ENCODE results near the gene TAF10.

The TAF10 gene

GRCh38 chr11:6616596-6617250 is 4.7 kb upstream of the TAF10 start:
- Histone ChIP-seq H3K36me3 (ENCODE audit: insufficient read depth, low read length) (0 out of 2 replicates have a peak, but pooled peaks cover 4% of the 10 kb centered on the region), H3K4me2 (ENCODE audit: low read length) (no peak overlapping the region), H2AFZ (ENCODE audit: low read length) (no peak overlapping the region), H3K9ac (ENCODE audit: low read length) (no peak overlapping the region), H3K27ac (ENCODE audit: low read depth, low read length, poor library complexity, severe bottlenecking) (no peak overlapping the region), H3K9me3 (ENCODE audit: low read length) (no peaks in the 10 kb centered on the region), H3K79me2 (ENCODE audit: insufficient read depth, low read length) (no peaks in the 10 kb centered on the region), H3K4me3 (ENCODE audit: low read depth, low read length, poor library complexity, severe bottlenecking) (no peak overlapping the region), H3K9me2 (ENCODE audit: low read depth, low read length) (no peaks in the 10 kb centered on the region), H4K20me1 (ENCODE audit: insufficient read depth, low read length) (no peaks in the 10 kb centered on the region), H3F3A (ENCODE audit: insufficient read depth, low read length) (no peaks in the 10 kb centered on the region), H3K27me3 (ENCODE audit: insufficient read depth, low read length) (no peaks in the 10 kb centered on the region), H3K4me1 (ENCODE audit: insufficient read depth, low read length, severe bottlenecking) (peaks cover 27% of the 10 kb centered on the region)
- TF ChIP-seq EZH2 (IDR thresholded peaks at IDR 0.05; ENCODE audit: borderline replicate concordance, low read length) (no peak), CTCF (IDR thresholded peaks at IDR 0.05; ENCODE audit: low read length) (no peak)

GRCh38 chr11:6615882-6616585 is 4.0 kb upstream of the TAF10 start:
- H3K4me3 ChIP-seq (ENCODE audit: low read depth, low read length, poor library complexity, severe bottlenecking) = no peak overlapping the region
- H3K27ac ChIP-seq (ENCODE audit: low read depth, low read length, poor library complexity, severe bottlenecking) = no peak overlapping the region
- H3K4me1 ChIP-seq (ENCODE audit: insufficient read depth, low read length, severe bottlenecking) = peaks cover 31% of the 10 kb centered on the region
- H3K36me3 ChIP-seq (ENCODE audit: insufficient read depth, low read length) = peaks cover 8% of the 10 kb centered on the region; the same call in 1 of the 2 replicates
- H2AFZ ChIP-seq (ENCODE audit: low read length) = no peak overlapping the region
- H3K79me2 ChIP-seq (ENCODE audit: insufficient read depth, low read length) = no peaks in the 10 kb centered on the region; the same call in 1 of the 2 replicates
- H3K4me2 ChIP-seq (ENCODE audit: low read length) = no peak overlapping the region
- H3F3A ChIP-seq (ENCODE audit: insufficient read depth, low read length) = no peaks in the 10 kb centered on the region
- H4K20me1 ChIP-seq (ENCODE audit: insufficient read depth, low read length) = no peaks in the 10 kb centered on the region
- H3K9me2 ChIP-seq (ENCODE audit: low read depth, low read length) = no peaks in the 10 kb centered on the region
- no peak overlapping the region for H3K9ac ChIP-seq (ENCODE audit: low read length)
- TF ChIP-seq EZH2 (IDR thresholded peaks at IDR 0.05; ENCODE audit: borderline replicate concordance, low read length) (no peak), CTCF (IDR thresholded peaks at IDR 0.05; ENCODE audit: low read length) (no peak)
- H3K9me3 ChIP-seq (ENCODE audit: low read length) = no peaks in the 10 kb centered on the region
- no peaks in the 10 kb centered on the region for H3K27me3 ChIP-seq (ENCODE audit: insufficient read depth, low read length)

- H3K4me2 ChIP-seq (ENCODE audit: low read length) = no peak overlapping the region
- H3F3A ChIP-seq (ENCODE audit: insufficient read depth, low read length) = no peaks in the 10 kb centered on the region
- peaks cover 18% of the 10 kb centered on the region for H3K36me3 ChIP-seq (ENCODE audit: insufficient read depth, low read length)
- no peaks in the 10 kb centered on the region for H3K9me2 ChIP-seq (ENCODE audit: low read depth, low read length)
- no peak overlapping the region for H2AFZ ChIP-seq (ENCODE audit: low read length)
- H3K4me1 ChIP-seq (ENCODE audit: insufficient read depth, low read length, severe bottlenecking) = peaks cover 37% of the 10 kb centered on the region
- TF ChIP-seq CTCF (IDR thresholded peaks at IDR 0.05; ENCODE audit: low read length) = no peak
- H3K4me3 ChIP-seq (ENCODE audit: low read depth, low read length, poor library complexity, severe bottlenecking) = no peak overlapping the region
- no peaks in the 10 kb centered on the region for H3K9me3 ChIP-seq (ENCODE audit: low read length)
- H3K79me2 ChIP-seq (ENCODE audit: insufficient read depth, low read length) = no peaks in the 10 kb centered on the region; the same call in 1 of the 2 replicates
- H3K9ac ChIP-seq (ENCODE audit: low read length) = no peak overlapping the region
- no peaks in the 10 kb centered on the region for H4K20me1 ChIP-seq (ENCODE audit: insufficient read depth, low read length)
- no peaks in the 10 kb centered on the region for H3K27me3 ChIP-seq (ENCODE audit: insufficient read depth, low read length)
- H3K27ac ChIP-seq (ENCODE audit: low read depth, low read length, poor library complexity, severe bottlenecking) = no peak overlapping the region
These were observed 3.0 kb upstream of the TAF10 start for GRCh38 chr11:6615046-6615445.
